ENCODE results near the gene HP. TPM values are rescaled to one million over a fixed set of nuclear protein-coding genes. Genes with fewer than 3 reads are reported as not detected.
"Not testable (repeated sequence)": the region's sequence is repeated elsewhere in the genome, so short reads cannot be mapped to it uniquely, and the experiment has no call there.

HP gene
- total RNA-seq = 16.1 TPM

GRCh38 chr16:72054254-72054847 lies at the start of gene HP:
HP (plus strand) TSS chr16:72054505; CDS start chr16:72054653, 148 bp downstream.
- not testable (repeated sequence) for H3K4me3 ChIP-seq (ENCODE audit: low read length); H3K9me3 ChIP-seq (ENCODE audit: low read depth, low read length); H3K27me3 ChIP-seq (ENCODE audit: insufficient read depth, low read length)
- peaks cover 38% of the 10 kb centered on the region for H3K4me1 ChIP-seq (ENCODE audit: insufficient read depth, low read length)

DNA sequence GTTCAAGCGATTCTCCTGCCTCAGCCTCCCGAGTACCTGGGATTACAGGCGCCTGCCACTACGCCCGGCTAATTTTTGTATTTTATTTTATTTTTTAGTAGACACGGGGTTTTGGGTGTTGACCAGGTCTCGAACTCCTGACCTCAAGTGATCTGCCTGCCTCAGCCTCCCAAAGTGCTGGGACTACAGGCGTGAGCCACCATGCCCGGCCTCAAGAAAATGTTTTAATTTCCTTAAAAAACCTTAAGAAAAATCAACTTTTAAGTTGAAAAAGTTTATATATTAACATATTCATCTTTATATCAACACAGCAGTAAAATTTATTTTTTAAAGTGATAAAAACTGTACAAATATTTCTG lies 46.3 kb upstream of the HP start:
- H3K4me3 ChIP-seq (ENCODE audit: low read length) = peak overlapping the region; percentile 87
- not testable (repeated sequence) for H3K27me3 ChIP-seq (ENCODE audit: insufficient read depth, low read length)

GRCh38 chr16:72008424-72009216 lies 45.7 kb upstream of the HP start, which contains the start of gene DHODH:
DHODH (plus strand) TSS chr16:72008744; CDS start chr16:72008765, 21 bp downstream.
- Histone ChIP-seq H3K9me3 (ENCODE audit: low read depth, low read length) (no peaks in the 10 kb centered on the region), H3K4me3 (ENCODE audit: low read length) (peak within 1 kb of the TSS; percentile 87), H3K27me3 (ENCODE audit: insufficient read depth, low read length) (no peaks in the 10 kb centered on the region), H3K4me1 (ENCODE audit: insufficient read depth, low read length) (peaks cover 12% of the 10 kb centered on the region)

More for the DNA sequence above, 46.3 kb upstream of the HP start:
- not testable (repeated sequence) for H3K9me3 ChIP-seq (ENCODE audit: low read depth, low read length)
- peaks cover 12% of the 10 kb centered on the region for H3K4me1 ChIP-seq (ENCODE audit: insufficient read depth, low read length)

GRCh38 chr16:72009779-72010178 lies 44.5 kb upstream of the HP start:
- Histone ChIP-seq H3K4me1 (ENCODE audit: insufficient read depth, low read length) (peaks cover 12% of the 10 kb centered on the region), H3K9me3 (ENCODE audit: low read depth, low read length) (no peaks in the 10 kb centered on the region), H3K4me3 (ENCODE audit: low read length) (no peak overlapping the region), H3K27me3 (ENCODE audit: insufficient read depth, low read length) (no peaks in the 10 kb centered on the region)

DNA sequence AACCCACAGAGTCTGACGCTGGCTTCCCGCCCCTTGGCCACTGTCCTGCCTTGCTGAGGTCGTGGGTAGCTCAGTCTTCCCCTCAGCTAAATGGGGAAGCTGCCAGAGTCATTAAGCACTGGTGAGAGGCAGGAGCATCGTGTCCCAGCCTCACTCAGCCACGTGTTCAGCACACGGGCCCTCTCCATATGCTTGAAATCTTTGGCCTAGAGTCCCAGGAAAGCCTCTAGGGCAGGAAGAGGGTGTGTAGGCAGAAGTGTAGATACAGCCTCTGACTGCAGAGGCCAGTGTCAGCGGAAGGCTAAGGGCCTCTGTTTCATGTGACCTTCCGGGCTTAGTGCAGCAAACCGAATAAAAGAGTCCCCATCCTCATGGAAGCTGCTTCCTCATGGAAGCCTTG lies 41.7 kb upstream of the HP start:
- H3K4me1 ChIP-seq (ENCODE audit: insufficient read depth, low read length) = peaks cover 12% of the 10 kb centered on the region
- H3K4me3 ChIP-seq (ENCODE audit: low read length) = no peak overlapping the region
- H3K9me3 ChIP-seq (ENCODE audit: low read depth, low read length) = no peaks in the 10 kb centered on the region
- no peaks in the 10 kb centered on the region for H3K27me3 ChIP-seq (ENCODE audit: insufficient read depth, low read length)

GRCh38 chr16:72013389-72013788 lies 40.9 kb upstream of the HP start:
- H3K4me3 ChIP-seq (ENCODE audit: low read length) = no peak overlapping the region
- peaks cover 7% of the 10 kb centered on the region for H3K4me1 ChIP-seq (ENCODE audit: insufficient read depth, low read length)
- no peaks in the 10 kb centered on the region for H3K27me3 ChIP-seq (ENCODE audit: insufficient read depth, low read length)
- no peaks in the 10 kb centered on the region for H3K9me3 ChIP-seq (ENCODE audit: low read depth, low read length)

DNA sequence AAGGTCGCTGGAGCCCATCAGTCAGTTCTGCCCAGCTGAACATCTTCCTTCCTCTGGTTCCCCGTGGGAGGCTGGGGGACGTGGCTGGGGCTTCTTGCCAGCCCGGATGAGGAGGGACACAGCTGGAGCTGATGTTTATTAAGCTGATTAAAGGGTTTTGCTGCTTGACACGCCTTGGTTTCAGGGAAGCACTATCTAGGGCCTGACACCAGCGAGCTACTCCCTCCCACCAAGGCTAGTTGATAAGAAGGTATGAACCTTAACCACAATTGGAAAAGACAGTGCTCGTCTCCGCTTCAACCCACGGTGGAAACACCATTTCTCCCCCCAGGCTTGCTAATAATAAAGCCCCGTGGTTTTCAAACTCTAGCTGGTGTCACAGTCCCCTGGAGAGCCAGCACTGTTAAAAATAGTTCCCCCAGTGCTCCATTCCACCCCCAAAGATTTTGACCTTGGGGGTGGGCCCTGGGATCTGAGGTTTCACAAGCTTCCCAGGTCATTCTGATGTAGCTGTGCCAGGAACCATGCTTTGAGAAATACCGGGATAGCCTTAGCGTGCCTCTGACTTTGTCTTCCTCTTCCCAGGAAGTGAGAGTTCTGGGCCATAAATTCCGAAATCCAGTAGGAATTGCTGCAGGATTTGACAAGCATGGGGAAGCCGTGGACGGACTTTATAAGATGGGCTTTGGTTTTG lies 40.3 kb upstream of the HP start:
- peaks cover 7% of the 10 kb centered on the region for H3K4me1 ChIP-seq (ENCODE audit: insufficient read depth, low read length)

GRCh38 chr16:72014675-72015074 lies 39.6 kb upstream of the HP start:
- H3K27me3 ChIP-seq (ENCODE audit: insufficient read depth, low read length) = no peaks in the 10 kb centered on the region
- no peak overlapping the region for H3K4me3 ChIP-seq (ENCODE audit: low read length)

More for the DNA sequence above, 40.3 kb upstream of the HP start:
- Histone ChIP-seq H3K9me3 (ENCODE audit: low read depth, low read length) (no peaks in the 10 kb centered on the region), H3K27me3 (ENCODE audit: insufficient read depth, low read length) (no peaks in the 10 kb centered on the region), H3K4me3 (ENCODE audit: low read length) (no peak overlapping the region)

GRCh38 chr16:72015124-72015523 lies 39.2 kb upstream of the HP start:
- no peak overlapping the region for H3K4me3 ChIP-seq (ENCODE audit: low read length)
- no peaks in the 10 kb centered on the region for H3K9me3 ChIP-seq (ENCODE audit: low read depth, low read length)
- H3K4me1 ChIP-seq (ENCODE audit: insufficient read depth, low read length) = no peaks in the 10 kb centered on the region
- H3K27me3 ChIP-seq (ENCODE audit: insufficient read depth, low read length) = no peaks in the 10 kb centered on the region

More at GRCh38 chr16:72014675-72015074, 39.6 kb upstream of the HP start:
- Histone ChIP-seq H3K9me3 (ENCODE audit: low read depth, low read length) (no peaks in the 10 kb centered on the region), H3K4me1 (ENCODE audit: insufficient read depth, low read length) (peaks cover 2% of the 10 kb centered on the region)

DNA sequence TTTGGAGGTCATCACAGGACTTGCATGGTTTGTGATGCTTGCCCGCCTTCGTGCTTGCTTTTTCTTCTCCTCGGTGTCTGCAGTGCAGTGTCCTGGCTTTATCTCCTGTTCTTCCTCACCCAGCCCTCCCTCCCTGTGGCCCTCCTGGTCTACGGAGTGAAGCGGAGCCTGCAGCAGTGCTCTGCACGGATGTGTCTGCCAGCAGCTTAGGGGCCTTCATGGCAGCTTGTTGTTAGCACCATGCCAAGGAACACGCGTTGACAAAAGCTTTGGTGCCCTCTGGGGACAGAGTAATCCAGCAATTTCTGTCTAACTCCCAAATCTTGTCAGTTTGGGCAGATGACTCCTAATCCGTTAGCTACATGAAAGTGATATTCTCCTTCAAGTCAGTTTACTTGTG lies 35.8 kb upstream of the HP start:
- H3K27me3 ChIP-seq (ENCODE audit: insufficient read depth, low read length) = no peaks in the 10 kb centered on the region
- H3K4me1 ChIP-seq (ENCODE audit: insufficient read depth, low read length) = no peaks in the 10 kb centered on the region
- no peak overlapping the region for H3K4me3 ChIP-seq (ENCODE audit: low read length)
- no peaks in the 10 kb centered on the region for H3K9me3 ChIP-seq (ENCODE audit: low read depth, low read length)

DNA sequence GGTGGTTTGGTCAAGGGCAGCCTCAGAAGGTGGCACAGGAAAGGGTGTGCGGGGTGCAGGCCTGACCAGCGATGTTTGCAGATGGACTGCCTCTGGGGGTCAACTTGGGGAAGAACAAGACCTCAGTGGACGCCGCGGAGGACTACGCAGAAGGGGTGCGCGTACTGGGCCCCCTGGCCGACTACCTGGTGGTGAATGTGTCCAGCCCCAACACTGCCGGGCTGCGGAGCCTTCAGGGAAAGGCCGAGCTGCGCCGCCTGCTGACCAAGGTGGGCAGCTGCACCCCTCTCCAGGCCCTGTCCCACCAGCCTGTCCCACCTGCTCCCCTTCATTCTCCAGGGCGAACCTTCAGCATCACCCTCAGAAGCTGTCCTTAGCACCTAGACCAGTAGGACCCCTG lies 33.3 kb upstream of the HP start:
- H3K9me3 ChIP-seq (ENCODE audit: low read depth, low read length) = no peaks in the 10 kb centered on the region
- H3K4me3 ChIP-seq (ENCODE audit: low read length) = no peak overlapping the region
- no peaks in the 10 kb centered on the region for H3K27me3 ChIP-seq (ENCODE audit: insufficient read depth, low read length)
- H3K4me1 ChIP-seq (ENCODE audit: insufficient read depth, low read length) = no peaks in the 10 kb centered on the region

DNA sequence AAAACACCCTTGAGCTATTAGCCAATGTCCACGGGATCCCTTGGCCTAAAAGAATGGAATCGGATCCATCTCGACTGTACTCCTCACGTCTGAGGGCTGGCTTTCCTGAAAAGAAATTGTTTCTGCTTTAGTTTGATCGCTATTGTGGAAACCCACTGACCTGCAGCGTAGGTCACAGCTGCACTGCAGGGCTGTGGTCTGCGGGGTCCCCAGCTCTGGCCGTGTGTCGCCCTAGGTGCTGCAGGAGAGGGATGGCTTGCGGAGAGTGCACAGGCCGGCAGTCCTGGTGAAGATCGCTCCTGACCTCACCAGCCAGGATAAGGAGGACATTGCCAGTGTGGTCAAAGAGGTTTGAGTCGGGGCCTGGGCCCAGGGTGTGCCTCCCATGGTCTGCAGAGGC lies 32.2 kb upstream of the HP start:
- no peaks in the 10 kb centered on the region for H3K9me3 ChIP-seq (ENCODE audit: low read depth, low read length)
- no peaks in the 10 kb centered on the region for H3K27me3 ChIP-seq (ENCODE audit: insufficient read depth, low read length)
- H3K4me1 ChIP-seq (ENCODE audit: insufficient read depth, low read length) = no peaks in the 10 kb centered on the region
- H3K4me3 ChIP-seq (ENCODE audit: low read length) = no peak overlapping the region

DNA sequence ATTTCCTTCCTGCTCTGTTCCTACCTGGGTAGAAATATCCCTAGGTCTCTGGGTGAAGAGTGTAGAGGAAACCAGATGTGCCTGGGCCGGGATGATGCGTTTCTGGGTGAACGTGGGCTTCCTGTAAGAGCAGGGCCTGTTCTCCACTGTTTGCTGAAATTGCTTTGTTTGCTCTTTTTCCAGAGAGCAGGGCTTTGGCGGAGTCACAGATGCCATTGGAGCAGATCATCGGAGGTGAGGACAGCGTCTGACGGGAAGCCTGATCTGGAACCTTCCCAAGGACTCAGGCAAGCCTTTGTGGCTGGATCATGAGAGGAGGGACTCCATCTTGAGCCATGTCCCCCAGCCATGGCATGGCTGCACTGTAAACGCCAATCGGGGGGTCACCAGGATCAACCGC lies 30.3 kb upstream of the HP start:
- Histone ChIP-seq H3K4me3 (ENCODE audit: low read length) (no peak overlapping the region), H3K9me3 (ENCODE audit: low read depth, low read length) (no peaks in the 10 kb centered on the region), H3K27me3 (ENCODE audit: insufficient read depth, low read length) (no peaks in the 10 kb centered on the region), H3K4me1 (ENCODE audit: insufficient read depth, low read length) (no peaks in the 10 kb centered on the region)

- no peaks in the 10 kb centered on the region for H3K9me3 ChIP-seq (ENCODE audit: low read depth, low read length)
- H3K4me3 ChIP-seq (ENCODE audit: low read length) = no peak overlapping the region
- H3K4me1 ChIP-seq (ENCODE audit: insufficient read depth, low read length) = no peaks in the 10 kb centered on the region
- H3K27me3 ChIP-seq (ENCODE audit: insufficient read depth, low read length) = no peaks in the 10 kb centered on the region
These were observed 29.4 kb upstream of the HP start for GRCh38 chr16:72024862-72025382.

DNA sequence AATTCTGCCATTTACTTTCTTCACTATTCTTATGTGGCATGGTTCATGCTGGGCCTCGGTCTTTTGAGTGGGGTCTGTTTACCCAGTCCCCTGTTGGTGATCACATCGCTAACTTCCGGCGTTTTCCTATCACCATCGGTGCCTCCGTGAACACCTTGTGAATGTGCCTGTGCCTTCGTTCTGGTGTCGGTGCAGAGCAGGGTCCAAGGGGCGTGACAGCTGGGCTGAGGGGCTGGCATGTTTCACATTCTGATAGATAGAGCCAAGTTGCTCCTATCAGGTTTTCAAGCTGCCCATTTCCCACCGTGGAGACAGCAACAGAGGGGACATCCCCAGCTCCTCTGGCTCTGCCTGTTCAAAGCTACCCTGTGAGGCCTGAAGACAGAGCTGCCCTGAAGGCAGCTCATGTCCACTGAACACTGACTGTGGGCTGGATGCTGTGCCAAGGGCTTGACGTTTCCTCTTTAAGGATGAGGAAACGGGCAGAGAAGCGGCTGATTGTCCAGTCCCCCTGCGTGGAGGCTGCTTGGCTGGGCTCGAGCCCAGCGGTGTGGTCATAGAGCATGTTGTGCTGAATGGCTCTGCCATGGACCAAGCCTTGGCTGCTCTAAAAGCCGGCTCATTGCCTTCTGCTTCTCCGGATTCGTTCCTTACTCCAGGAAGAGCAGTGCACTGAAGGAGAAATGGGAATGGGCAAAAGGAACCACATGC lies 28.7 kb upstream of the HP start:
- Histone ChIP-seq H3K4me1 (ENCODE audit: insufficient read depth, low read length) (no peaks in the 10 kb centered on the region), H3K27me3 (ENCODE audit: insufficient read depth, low read length) (no peaks in the 10 kb centered on the region), H3K4me3 (ENCODE audit: low read length) (no peak overlapping the region), H3K9me3 (ENCODE audit: low read depth, low read length) (no peaks in the 10 kb centered on the region)

All from mononuclear cell (primary cell).